ENCODE results near the gene PCSK5. TPM values are rescaled to one million over a fixed set of nuclear protein-coding genes. Genes with fewer than 3 reads are reported as not detected.

Gene PCSK5
- total RNA-seq, 1 experiment from 2014 or later: 7.5 TPM

- H3K4ac ChIP-seq (ENCODE audit: low read depth, low read length): no peak overlapping the region
- H3K56ac ChIP-seq (ENCODE audit: insufficient read length, low read depth, low read length): no peak overlapping the region
- no peak overlapping the region for H3K23ac ChIP-seq (ENCODE audit: insufficient read length, low read depth, low read length)
- H3K4me2 ChIP-seq (ENCODE audit: insufficient read depth, insufficient read length, low read length): no peak overlapping the region
- no peaks in the 10 kb centered on the region for H4K20me1 ChIP-seq (ENCODE audit: control insufficient read depth, insufficient read depth, insufficient read length)
- no CpG with 5 or more reads among the region's 4 CpGs for WGBS (ENCODE audit: extremely low coverage, insufficient read length, low lambda C conversion rate)
- H3K18ac ChIP-seq (ENCODE audit: insufficient read length, low read depth, low read length): no peak overlapping the region
- H3K27me3 ChIP-seq (ENCODE audit: insufficient read depth, low read length): no peaks in the 10 kb centered on the region
- H3K79me1 ChIP-seq (ENCODE audit: insufficient read depth, low read depth, low read length, poor library complexity, severe bottlenecking): no peaks in the 10 kb centered on the region
- no peak overlapping the region for H3T11ph ChIP-seq (ENCODE audit: low read length)
- H3K4me3 Mint-ChIP-seq: no peak overlapping the region
- no peak overlapping the region for H4K8ac ChIP-seq (replicated peaks; ENCODE audit: insufficient read length, low read depth, low read length)
- H3K9me3 ChIP-seq (ENCODE audit: control insufficient read depth, low read depth, low read length): no peaks in the 10 kb centered on the region
- no peak overlapping the region; a peak in 2 of 7 replicates for H3K27ac Mint-ChIP-seq
- no peak overlapping the region for H4K5ac ChIP-seq (ENCODE audit: insufficient read length, low read depth, low read length)
- H3K23me2 ChIP-seq (ENCODE audit: insufficient read length, low read depth, low read length, poor library complexity, severe bottlenecking): no peaks in the 10 kb centered on the region
- TF ChIP-seq, protein P1, sequence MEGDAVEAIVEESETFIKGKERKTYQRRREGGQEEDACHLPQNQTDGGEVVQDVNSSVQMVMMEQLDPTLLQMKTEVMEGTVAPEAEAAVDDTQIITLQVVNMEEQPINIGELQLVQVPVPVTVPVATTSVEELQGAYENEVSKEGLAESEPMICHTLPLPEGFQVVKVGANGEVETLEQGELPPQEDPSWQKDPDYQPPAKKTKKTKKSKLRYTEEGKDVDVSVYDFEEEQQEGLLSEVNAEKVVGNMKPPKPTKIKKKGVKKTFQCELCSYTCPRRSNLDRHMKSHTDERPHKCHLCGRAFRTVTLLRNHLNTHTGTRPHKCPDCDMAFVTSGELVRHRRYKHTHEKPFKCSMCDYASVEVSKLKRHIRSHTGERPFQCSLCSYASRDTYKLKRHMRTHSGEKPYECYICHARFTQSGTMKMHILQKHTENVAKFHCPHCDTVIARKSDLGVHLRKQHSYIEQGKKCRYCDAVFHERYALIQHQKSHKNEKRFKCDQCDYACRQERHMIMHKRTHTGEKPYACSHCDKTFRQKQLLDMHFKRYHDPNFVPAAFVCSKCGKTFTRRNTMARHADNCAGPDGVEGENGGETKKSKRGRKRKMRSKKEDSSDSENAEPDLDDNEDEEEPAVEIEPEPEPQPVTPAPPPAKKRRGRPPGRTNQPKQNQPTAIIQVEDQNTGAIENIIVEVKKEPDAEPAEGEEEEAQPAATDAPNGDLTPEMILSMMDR (conservative IDR thresholded peaks at IDR 0.05): no peak
- H2BK120ac ChIP-seq (ENCODE audit: low read depth, low read length, poor library complexity, severe bottlenecking): no peak overlapping the region
- peaks cover 3% of the 10 kb centered on the region; the same call in 1 of the 2 replicates for H3K4me1 ChIP-seq (ENCODE audit: insufficient read depth, low read length)
- H3K36me3 Mint-ChIP-seq (ENCODE audit: insufficient read depth in 1 of 3, low read depth in 3 of 3): peaks cover 0 to 2% (median 0%) of the 10 kb centered on the region in 3 experiments; a peak in 2 of 7 replicates
- no peaks in the 10 kb centered on the region for H3K9me3 Mint-ChIP-seq
- no peak overlapping the region for H2AK5ac ChIP-seq (ENCODE audit: insufficient read length, low read length)
- no peaks in the 10 kb centered on the region for H3K27me3 Mint-ChIP-seq (ENCODE audit: low read depth)
- H3K4me1 Mint-ChIP-seq: peaks cover 6 to 10% of the 10 kb centered on the region in 2 experiments
- H4K91ac ChIP-seq (ENCODE audit: insufficient read length, low read depth, low read length): no peak overlapping the region
- DNase-seq: no peak
- no peaks in the 10 kb centered on the region for H3K79me2 ChIP-seq (ENCODE audit: insufficient read depth, low read length)
- H2BK20ac ChIP-seq (ENCODE audit: low read depth, low read length, poor library complexity, severe bottlenecking): no peak overlapping the region
- no peak overlapping the region for H2BK12ac ChIP-seq (ENCODE audit: insufficient read length, low read depth, low read length)
- H3K27ac ChIP-seq (ENCODE audit: insufficient read length, low read depth, low read length): no peak overlapping the region
- H3K14ac ChIP-seq (ENCODE audit: insufficient read depth, low read length): no peak overlapping the region
- no peak overlapping the region for H2BK5ac ChIP-seq (ENCODE audit: insufficient read length, low read length)
- H3K9ac ChIP-seq (ENCODE audit: extremely low read depth, insufficient read length, low read length): no peak overlapping the region
- no peak overlapping the region for H2AFZ ChIP-seq (ENCODE audit: low read length)
- H2BK15ac ChIP-seq (ENCODE audit: low read depth, low read length): no peak overlapping the region
Measured at GRCh38 chr9:76101947-76102346, 211.5 kb downstream of the PCSK5 start.

Data from H9 (cell line).